Astrocyte (in vitro differentiated cells and primary cell): Measurements from ENCODE around the gene RNF144A. TPM values are rescaled to one million over a fixed set of nuclear protein-coding genes. Genes with fewer than 3 reads are reported as not detected.
"Not testable (repeated sequence)": the region's sequence is repeated elsewhere in the genome, so short reads cannot be mapped to it uniquely, and the experiment has no call there.

Experiments used
- DNase-seq: peaks from one replicate; pipeline ENCODE4 v3.0.0-alpha.2; 2010; ENCODE audit warnings: low read depth
- FAIRE-seq: peaks from 2 replicates; lab custom pipeline; 2011; peaks lifted over from hg19 to GRCh38; lab: Jason Lieb, UNC
- H2AFZ ChIP-seq: 2 replicates; pipeline ENCODE4 v1.6.0; 2012; ENCODE audit warnings: low read depth, low read length, inconsistent platforms
- H3K27ac ChIP-seq: 2 replicates; pipeline ENCODE4 v1.5.1; 2011; ENCODE audit warnings: low read depth, low read length, inconsistent platforms
- H3K27me3 ChIP-seq: 2 replicates; pipeline ENCODE4 v1.6.0; 2011; ENCODE audit warnings: low read length, inconsistent platforms; ENCODE audit not compliant: insufficient read depth
- H3K36me3 ChIP-seq: 2 replicates; pipeline ENCODE4 v1.5.1; 2011; ENCODE audit warnings: low read length, inconsistent platforms; ENCODE audit not compliant: insufficient read depth
- H3K4me1 ChIP-seq: 2 replicates; pipeline ENCODE4 v1.5.1; 2011; ENCODE audit warnings: low read length, inconsistent platforms; ENCODE audit not compliant: insufficient read depth
- H3K4me2 ChIP-seq: 2 replicates; pipeline ENCODE4 v1.6.0; 2012; ENCODE audit warnings: low read length, inconsistent platforms
- H3K4me3 ChIP-seq: 2 replicates; pipeline ENCODE4 v1.5.1; 2011; ENCODE audit warnings: low read depth, mild to moderate bottlenecking, low read length, inconsistent platforms; ENCODE audit not compliant: insufficient read depth
- H3K79me2 ChIP-seq: 2 replicates; pipeline ENCODE4 v1.6.0; 2012; ENCODE audit warnings: mild to moderate bottlenecking, low read length, inconsistent platforms; ENCODE audit not compliant: insufficient read depth
- H3K9ac ChIP-seq: 2 replicates; pipeline ENCODE4 v1.6.0; 2012; ENCODE audit warnings: mild to moderate bottlenecking, low read length, inconsistent platforms
- H3K9me3 ChIP-seq: 2 replicates; pipeline ENCODE4 v1.5.1; 2012; ENCODE audit warnings: low read depth, mild to moderate bottlenecking, low read length, inconsistent platforms; ENCODE audit not compliant: insufficient read depth
- H4K20me1 ChIP-seq: 2 replicates; pipeline ENCODE4 v1.6.0; 2012; ENCODE audit warnings: low read length, inconsistent platforms; ENCODE audit not compliant: insufficient read depth
- H3K27ac Mint-ChIP-seq: one replicate; pipeline ENCODE4 v1.8.0; 2021; ENCODE audit warnings: mild to moderate bottlenecking, mixed read lengths; ENCODE audit not compliant: unreplicated experiment
- H3K27me3 Mint-ChIP-seq: one replicate; pipeline ENCODE4 v1.8.0; 2021; ENCODE audit warnings: low read depth, mixed read lengths; ENCODE audit not compliant: unreplicated experiment
- H3K36me3 Mint-ChIP-seq: one replicate; pipeline ENCODE4 v1.8.0; 2021; ENCODE audit warnings: low read depth, mixed read lengths; ENCODE audit not compliant: unreplicated experiment
- H3K4me1 Mint-ChIP-seq: one replicate; pipeline ENCODE4 v1.8.0; 2021; ENCODE audit warnings: low read depth, mixed read lengths; ENCODE audit not compliant: unreplicated experiment
- H3K4me3 Mint-ChIP-seq: one replicate; pipeline ENCODE4 v1.8.0; 2021; ENCODE audit warnings: mild to moderate bottlenecking, moderate library complexity, mixed read lengths; ENCODE audit not compliant: unreplicated experiment
- H3K9me3 Mint-ChIP-seq: one replicate; pipeline ENCODE4 v1.8.0; 2021; ENCODE audit warnings: mild to moderate bottlenecking, mixed read lengths; ENCODE audit not compliant: unreplicated experiment
- CTCF ChIP-seq: IDR thresholded peaks from 2 replicates; pipeline ENCODE4 v1.5.1; 2011; ENCODE audit warnings: low read depth, mild to moderate bottlenecking, inconsistent platforms, low read length, moderate library complexity; ENCODE audit not compliant: insufficient read depth
- EZH2 ChIP-seq: IDR thresholded peaks from 2 replicates; pipeline ENCODE4 v1.6.1; 2012; ENCODE audit warnings: mild to moderate bottlenecking, low read length, inconsistent platforms; ENCODE audit not compliant: insufficient read depth
- total RNA-seq: library from RNA; stranded (reverse); gene quantifications from 2 replicates; pipeline ENCODE4 v1.2.1, GENCODE V29; 2021

RNF144A gene
- total RNA-seq, 1 donor from 2014 or later: 4.9 TPM

- Mint-ChIP-seq H3K27me3 (peaks cover 2% of the 10 kb centered on the region), H3K4me3 (no peak overlapping the region), H3K9me3 (no peaks in the 10 kb centered on the region), H3K4me1 (no peaks in the 10 kb centered on the region), H3K36me3 (no peaks in the 10 kb centered on the region), H3K27ac (no peak overlapping the region)
- FAIRE-seq (no peak), DNase-seq (no peak)
- Histone ChIP-seq H3K9me3 (peaks cover 2% of the 10 kb centered on the region), H3K36me3 (no peaks in the 10 kb centered on the region), H2AFZ (no peak overlapping the region), H3K9ac (no peak overlapping the region), H3K4me3 (no peak overlapping the region), H3K4me2 (no peak overlapping the region), H3K4me1 (no peaks in the 10 kb centered on the region), H4K20me1 (no peaks in the 10 kb centered on the region), H3K79me2 (no peaks in the 10 kb centered on the region), H3K27ac (no peak overlapping the region), H3K27me3 (no peaks in the 10 kb centered on the region)
- no peak for TF ChIP-seq EZH2
- no peak for TF ChIP-seq CTCF
Observed at GRCh38 chr2:6995391-6996097, 78.3 kb downstream of the RNF144A start.

GRCh38 chr2:6999211-6999877 is 82.1 kb downstream of the RNF144A start:
- no peak overlapping the region for H3K4me3 Mint-ChIP-seq
- Histone ChIP-seq H3K27ac (no peak overlapping the region), H3K4me1 (no peaks in the 10 kb centered on the region), H3K36me3 (no peaks in the 10 kb centered on the region), H4K20me1 (no peaks in the 10 kb centered on the region), H3K27me3 (no peaks in the 10 kb centered on the region), H2AFZ (no peak overlapping the region), H3K79me2 (no peaks in the 10 kb centered on the region), H3K9ac (no peak overlapping the region), H3K4me3 (no peak overlapping the region), H3K4me2 (no peak overlapping the region), H3K9me3 (no peaks in the 10 kb centered on the region)
- H3K27me3 Mint-ChIP-seq: peaks cover 2% of the 10 kb centered on the region
- H3K36me3 Mint-ChIP-seq: no peaks in the 10 kb centered on the region
- FAIRE-seq (no peak), DNase-seq (no peak)
- TF ChIP-seq EZH2: no peak
- TF ChIP-seq CTCF: no peak
- no peaks in the 10 kb centered on the region for H3K4me1 Mint-ChIP-seq
- H3K9me3 Mint-ChIP-seq: no peaks in the 10 kb centered on the region
- H3K27ac Mint-ChIP-seq: no peak overlapping the region

- H3K4me1 ChIP-seq, H3K27ac ChIP-seq, H3K9me3 ChIP-seq, H3K9me3 Mint-ChIP-seq, H3K79me2 ChIP-seq, H3K4me2 ChIP-seq, H3K36me3 ChIP-seq, H3K36me3 Mint-ChIP-seq, DNase-seq, H3K4me3 Mint-ChIP-seq, H4K20me1 ChIP-seq, H3K27me3 Mint-ChIP-seq, FAIRE-seq, H3K4me1 Mint-ChIP-seq, H3K4me3 ChIP-seq, H2AFZ ChIP-seq, H3K9ac ChIP-seq, H3K27me3 ChIP-seq, H3K27ac Mint-ChIP-seq: not testable (repeated sequence)
Observed at GRCh38 chr2:7001395-7001794, 84.2 kb downstream of the RNF144A start.
